HepG2 (cell line): Measurements from ENCODE around the gene RARA. TPM values are rescaled to one million over a fixed set of nuclear protein-coding genes. Genes with fewer than 3 reads are reported as not detected.

ENCODE experiments used
- ARHGAP35 ChIP-seq: sonication (generic); formaldehyde crosslinking; IDR thresholded peaks from 2 replicates; pipeline ENCODE4 v1.9.0; 2022; ENCODE audit warnings: mild to moderate bottlenecking, inconsistent platforms, moderate library complexity, missing genetic modification reagents, borderline replicate concordance
- CREBL2 ChIP-seq: sonication (generic); formaldehyde crosslinking; IDR thresholded peaks from 2 replicates; pipeline ENCODE4 v1.8.1; 2023; ENCODE audit warnings: missing genetic modification reagents, mild to moderate bottlenecking, borderline replicate concordance
- DRAP1 ChIP-seq: IDR thresholded peaks from 2 replicates; pipeline ENCODE4 v1.6.1; 2016; ENCODE audit warnings: missing genetic modification reagents, missing compliant biosample characterization
- GTF3A ChIP-seq: sonication (generic); formaldehyde crosslinking; conservative IDR thresholded peaks from 2 replicates; pipeline ENCODE4 v1.4.0; 2020; ENCODE audit warnings: mild to moderate bottlenecking, missing genetic modification reagents
- HINFP ChIP-seq: sonication (generic); formaldehyde crosslinking; IDR thresholded peaks from 2 replicates; pipeline ENCODE4 v1.4.0; 2020; ENCODE audit warnings: low read depth, mild to moderate bottlenecking, missing genetic modification reagents
- KDM3A ChIP-seq: IDR thresholded peaks from 2 replicates; pipeline ENCODE4 v1.6.1; 2018; ENCODE audit warnings: low read depth, missing compliant biosample characterization
- MAX ChIP-seq: IDR thresholded peaks from 2 replicates; pipeline ENCODE4 v1.6.1; 2012; ENCODE audit warnings: inconsistent platforms
- MAZ ChIP-seq, 2 experiments: sonication (generic) in 1 of 2; formaldehyde crosslinking in 1 of 2; IDR thresholded peaks; 2 replicates each; pipeline versions ENCODE4 v1.5.0 to v1.6.1; 2012 to 2020; ENCODE audit warnings: low read depth in 2 of 2, mild to moderate bottlenecking in 2 of 2, borderline replicate concordance in 1 of 2, improper control_type of control experiment in 1 of 2, low read length in 1 of 2, missing genetic modification reagents in 1 of 2, moderate library complexity in 1 of 2
- MIER3 ChIP-seq: IDR thresholded peaks from 2 replicates; pipeline ENCODE4 v1.6.1; 2016; ENCODE audit warnings: missing compliant biosample characterization, borderline replicate concordance
- MXI1 ChIP-seq: IDR thresholded peaks from 3 replicates; pipeline ENCODE4 v1.6.1; 2012; ENCODE audit warnings: low read depth, low read length, inconsistent platforms, borderline replicate concordance
- NCOA1 ChIP-seq: sonication (generic); formaldehyde crosslinking; IDR thresholded peaks from 2 replicates; pipeline ENCODE4 v1.9.0; 2021; ENCODE audit warnings: missing genetic modification reagents
- PHF20 ChIP-seq: sonication (generic); formaldehyde crosslinking; IDR thresholded peaks from 2 replicates; pipeline ENCODE4 v1.5.0; 2020; ENCODE audit warnings: mild to moderate bottlenecking, missing genetic modification reagents
- REST ChIP-seq, 2 experiments: IDR thresholded peaks; 2 replicates each; pipeline ENCODE4 v1.6.1; 2011 to 2012; ENCODE audit warnings: low read length in 2 of 2, borderline replicate concordance in 1 of 2, low read depth in 1 of 2, mild to moderate bottlenecking in 1 of 2, moderate library complexity in 1 of 2
- TRIM22 ChIP-seq: fragments of 450-650 bp; IDR thresholded peaks from 2 replicates; pipeline ENCODE4 v1.6.1; 2017
- ZBTB42 ChIP-seq: sonication (generic); formaldehyde crosslinking; IDR thresholded peaks from 2 replicates; pipeline ENCODE4 v1.5.0; 2020; ENCODE audit warnings: mild to moderate bottlenecking, missing genetic modification reagents
- ZNF33A ChIP-seq: sonication (generic); formaldehyde crosslinking; IDR thresholded peaks from 2 replicates; pipeline ENCODE4 v1.5.1; 2020; ENCODE audit warnings: missing genetic modification reagents, mild to moderate bottlenecking, moderate library complexity, borderline replicate concordance
- ZNF543 ChIP-seq: sonication (generic); formaldehyde crosslinking; IDR thresholded peaks from 2 replicates; pipeline ENCODE4 v1.4.0; 2020; ENCODE audit warnings: mild to moderate bottlenecking, missing genetic modification reagents
- ZNF768 ChIP-seq: sonication (generic); formaldehyde crosslinking; IDR thresholded peaks from 2 replicates; pipeline ENCODE4 v1.4.0; 2020; ENCODE audit warnings: missing genetic modification reagents
- ZNF781 ChIP-seq: sonication (generic); formaldehyde crosslinking; IDR thresholded peaks from 2 replicates; pipeline ENCODE4 v1.5.1; 2020; ENCODE audit warnings: borderline replicate concordance, mild to moderate bottlenecking, missing genetic modification reagents; ENCODE audit errors: not compliant biosample characterization
- ZSCAN21 ChIP-seq: sonication (generic); formaldehyde crosslinking; IDR thresholded peaks from 2 replicates; pipeline ENCODE4 v1.8.0; 2022; ENCODE audit warnings: mild to moderate bottlenecking, missing genetic modification reagents, moderate library complexity, borderline replicate concordance
- polyA plus RNA-seq, 8 experiments: library from polyadenylated mRNA; depleted of rRNA in 3 of 8; stranded (reverse) in 7 of 8; unstranded in 1 of 8; fragments of >200 nt; fragmentation: Illumina TruSeq in 4 of 8; extraction: Trizol in 4 of 8; gene quantifications; 2 replicates each; pipeline versions ENCODE4 v1.2.1 to v1.2.3, GENCODE V29; 2011 to 2016; ENCODE audit warnings: low read depth in 4 of 8, missing spikeins in 1 of 8, mixed read lengths in 1 of 8; ENCODE audit not compliant: insufficient read depth in 1 of 8
- total RNA-seq, 5 experiments: library from RNA; depleted of rRNA; stranded (reverse); fragments of >200 nt; fragmentation: Illumina TruSeq; extraction: Trizol; gene quantifications; 2 replicates each; pipeline ENCODE4 v1.2.3, GENCODE V29; 2016; ENCODE audit warnings: low read depth in 1 of 5

Gene RARA
- total and polyA plus RNA-seq, 2 of the 13 experiments (the other 11 are each of a cell fraction or from before 2014, with no cell fraction given): 6.4 to 8.6 TPM

- TF ChIP-seq ZNF33A (no peak), NCOA1 (CRISPR knock-in tag) (peak; percentile 18; the same call in 1 of the 2 replicates), ZNF543 (CRISPR knock-in tag) (no peak; the same call in 1 of the 2 replicates), ZBTB42 (no peak), DRAP1 (peak; percentile 92), MAZ (IDR thresholded peaks at IDR 0.05; ENCODE audit: borderline replicate concordance, low read depth, low read length) (no peak), MAZ (CRISPR knock-in tag; IDR thresholded peaks at IDR 0.05; ENCODE audit: low read depth) (no peak), CREBL2 (peak; percentile 95), MXI1 (peak; percentile 99), MAX (peak; percentile 90), PHF20 (CRISPR knock-in tag) (peak; percentile 71; the same call in 1 of the 2 replicates), KDM3A (CRISPR knock-in tag) (peak; percentile 66; the same call in 1 of the 2 replicates), REST (IDR thresholded peaks at IDR 0.05; ENCODE audit: borderline replicate concordance in 1 of 2, low read depth in 1 of 2, low read length in 2 of 2) (peak in 1 of 2 experiments; percentile 58; a peak in 2 of 4 replicates), MIER3 (peak; percentile 67; the same call in 1 of the 2 replicates), ZNF768 (CRISPR knock-in tag) (peak; percentile 77), ZSCAN21 (CRISPR knock-in tag) (peak; percentile 77; the same call in 1 of the 2 replicates), ZNF781 (CRISPR knock-in tag) (peak; percentile 19), ARHGAP35 (CRISPR knock-in tag) (no peak; the same call in none of the 2 replicates), TRIM22 (no peak), HINFP (0 out of 2 replicates have a peak, but pooled peaks have one; percentile 61), GTF3A (CRISPR knock-in tag) (0 out of 2 replicates have a peak, but pooled peaks have one; percentile 72)
Observed at GRCh38 chr17:40287494-40288369, 21.2 kb upstream of the RARA start, which contains the start of gene CDC6 (continued).
